ENCODE data around the gene NELL1. TPM values are rescaled to one million over a fixed set of nuclear protein-coding genes. Genes with fewer than 3 reads are reported as not detected.

The NELL1 gene
- total RNA-seq, 2 donors from 2014 or later = 0.09 to 0.11 TPM

DNA sequence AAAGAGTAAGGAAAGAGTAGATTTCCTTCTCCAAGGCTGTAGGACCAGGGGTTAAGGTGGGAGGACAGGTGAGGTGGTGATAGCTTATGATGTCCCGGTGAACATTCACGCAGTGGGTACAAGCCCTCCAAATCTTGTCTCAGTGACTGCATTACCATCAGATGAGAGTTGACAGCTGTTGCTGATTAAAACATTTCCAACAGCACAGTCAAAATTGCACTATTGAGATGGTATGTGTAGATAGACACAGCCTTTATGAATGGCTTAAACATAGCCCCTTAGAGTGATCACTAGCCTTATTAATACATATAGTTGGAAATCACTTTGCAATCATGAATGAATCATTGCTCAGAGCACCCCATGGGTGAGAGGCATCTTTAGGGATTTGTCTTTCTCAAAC is 7.3 kb downstream of the NELL1 start:
- Mint-ChIP-seq H3K27me3 (ENCODE audit: insufficient read depth) (peaks cover 41% of the 10 kb centered on the region), H3K36me3 (ENCODE audit: low read depth) (no peaks in the 10 kb centered on the region)
- TF ChIP-seq, protein P1, sequence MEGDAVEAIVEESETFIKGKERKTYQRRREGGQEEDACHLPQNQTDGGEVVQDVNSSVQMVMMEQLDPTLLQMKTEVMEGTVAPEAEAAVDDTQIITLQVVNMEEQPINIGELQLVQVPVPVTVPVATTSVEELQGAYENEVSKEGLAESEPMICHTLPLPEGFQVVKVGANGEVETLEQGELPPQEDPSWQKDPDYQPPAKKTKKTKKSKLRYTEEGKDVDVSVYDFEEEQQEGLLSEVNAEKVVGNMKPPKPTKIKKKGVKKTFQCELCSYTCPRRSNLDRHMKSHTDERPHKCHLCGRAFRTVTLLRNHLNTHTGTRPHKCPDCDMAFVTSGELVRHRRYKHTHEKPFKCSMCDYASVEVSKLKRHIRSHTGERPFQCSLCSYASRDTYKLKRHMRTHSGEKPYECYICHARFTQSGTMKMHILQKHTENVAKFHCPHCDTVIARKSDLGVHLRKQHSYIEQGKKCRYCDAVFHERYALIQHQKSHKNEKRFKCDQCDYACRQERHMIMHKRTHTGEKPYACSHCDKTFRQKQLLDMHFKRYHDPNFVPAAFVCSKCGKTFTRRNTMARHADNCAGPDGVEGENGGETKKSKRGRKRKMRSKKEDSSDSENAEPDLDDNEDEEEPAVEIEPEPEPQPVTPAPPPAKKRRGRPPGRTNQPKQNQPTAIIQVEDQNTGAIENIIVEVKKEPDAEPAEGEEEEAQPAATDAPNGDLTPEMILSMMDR (conservative IDR thresholded peaks at IDR 0.05) = no peak

DNA sequence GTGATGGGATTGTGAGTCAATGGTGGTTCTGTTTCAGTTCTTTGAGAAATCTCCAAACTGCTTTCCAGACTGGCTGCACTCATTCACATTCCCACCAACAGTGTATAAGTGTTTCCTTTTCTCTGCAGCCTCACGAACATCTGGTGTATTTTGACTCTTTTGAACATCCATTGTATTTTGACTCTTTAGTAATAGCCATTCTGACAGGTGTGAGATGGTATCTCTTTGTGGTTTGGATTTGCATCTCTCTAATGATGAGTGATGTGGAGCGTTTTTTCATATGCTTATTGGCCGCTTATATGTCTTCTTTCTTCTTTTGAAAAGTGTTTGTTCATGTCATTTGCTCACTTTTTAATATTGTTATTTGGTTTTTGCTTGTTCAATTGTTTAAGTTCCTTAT is 19.4 kb downstream of the NELL1 start:
- no peaks in the 10 kb centered on the region for H3K4me1 ChIP-seq (ENCODE audit: control insufficient read depth, insufficient read depth, low read length)
- H3K4me3 ChIP-seq (ENCODE audit: low read length) = no peak overlapping the region
- Mint-ChIP-seq H3K27ac (no peak overlapping the region), H3K36me3 (ENCODE audit: low read depth) (no peaks in the 10 kb centered on the region), H3K9me3 (peaks cover 3% of the 10 kb centered on the region), H3K4me3 (no peak overlapping the region), H3K4me1 (no peaks in the 10 kb centered on the region), H3K27me3 (ENCODE audit: insufficient read depth) (no peaks in the 10 kb centered on the region)
- 74% methylated on average over 3 of the region's 3 CpGs; no CpG with 5 or more reads in 1 of the 2 experiments for WGBS, 2 experiments (ENCODE audit: insufficient coverage in 1 of 2, insufficient read length in 1 of 2)
- no peak overlapping the region for H3K27ac ChIP-seq (ENCODE audit: low read depth, low read length)
- DNase-seq = no peak
- H3K36me3 ChIP-seq (ENCODE audit: control insufficient read depth, insufficient read depth, low read length) = no peaks in the 10 kb centered on the region
- H3K27me3 ChIP-seq (ENCODE audit: control insufficient read depth, insufficient read depth, low read length, poor library complexity, severe bottlenecking) = no peaks in the 10 kb centered on the region
- TF ChIP-seq, protein P1 (conservative IDR thresholded peaks at IDR 0.05) = no peak
- H3K9ac ChIP-seq (ENCODE audit: extremely low read depth, low read length, poor library complexity, severe bottlenecking) = no peak overlapping the region
- H3K9me3 ChIP-seq (ENCODE audit: control insufficient read depth, low read length) = no peaks in the 10 kb centered on the region

More for the DNA sequence above, 7.3 kb downstream of the NELL1 start:
- no peak overlapping the region for H3K9ac ChIP-seq (ENCODE audit: extremely low read depth, low read length, poor library complexity, severe bottlenecking)
- no peaks in the 10 kb centered on the region for H3K36me3 ChIP-seq (ENCODE audit: control insufficient read depth, insufficient read depth, low read length)
- Mint-ChIP-seq H3K4me3 (no peak overlapping the region), H3K4me1 (peaks cover 2% of the 10 kb centered on the region), H3K9me3 (no peaks in the 10 kb centered on the region), H3K27ac (no peak overlapping the region)
- DNase-seq = no peak
- H3K27ac ChIP-seq (ENCODE audit: low read depth, low read length) = no peak overlapping the region
- peaks cover 6% of the 10 kb centered on the region for H3K9me3 ChIP-seq (ENCODE audit: control insufficient read depth, low read length)
- H3K4me1 ChIP-seq (ENCODE audit: control insufficient read depth, insufficient read depth, low read length) = no peaks in the 10 kb centered on the region
- no peak overlapping the region for H3K4me3 ChIP-seq (ENCODE audit: low read length)
- peaks cover 25% of the 10 kb centered on the region for H3K27me3 ChIP-seq (ENCODE audit: control insufficient read depth, insufficient read depth, low read length, poor library complexity, severe bottlenecking)
- WGBS, 2 experiments (ENCODE audit: insufficient coverage in 1 of 2, insufficient read length in 1 of 2) = 93 to 98% methylated on average over 2 of the region's 2 CpGs

DNA sequence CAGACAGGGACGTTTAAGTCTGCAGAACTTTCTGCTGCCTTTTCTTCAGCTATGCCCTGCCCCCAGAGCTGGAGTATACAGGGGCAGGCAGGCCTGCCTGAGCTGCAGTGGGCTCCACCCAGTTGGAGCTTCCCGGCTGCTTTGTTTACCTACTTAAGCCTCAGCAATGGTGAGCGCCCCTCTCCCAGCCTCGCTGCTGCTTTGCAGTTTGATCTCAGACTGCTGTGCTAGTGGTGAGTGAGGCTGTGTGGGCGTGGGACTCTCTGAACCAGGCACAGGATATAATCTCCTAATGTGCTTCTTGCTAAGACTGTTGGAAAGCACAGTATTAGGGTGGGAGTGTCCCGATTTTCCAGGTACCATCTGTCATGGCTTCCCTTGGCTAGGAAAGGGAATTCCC is 38.5 kb downstream of the NELL1 start:
- Mint-ChIP-seq H3K36me3 (ENCODE audit: low read depth) (no peaks in the 10 kb centered on the region), H3K27me3 (ENCODE audit: insufficient read depth) (peaks cover 7% of the 10 kb centered on the region), H3K4me1 (no peaks in the 10 kb centered on the region), H3K4me3 (no peak overlapping the region), H3K9me3 (peaks cover 36% of the 10 kb centered on the region), H3K27ac (no peak overlapping the region)
- WGBS, 2 experiments (ENCODE audit: insufficient coverage in 1 of 2, insufficient read length in 1 of 2) = 72 to 80% methylated on average over 1 to 6 of the region's 6 CpGs
- Histone ChIP-seq H3K4me1 (ENCODE audit: control insufficient read depth, insufficient read depth, low read length) (no peaks in the 10 kb centered on the region), H3K9me3 (ENCODE audit: control insufficient read depth, low read length) (peaks cover 9% of the 10 kb centered on the region), H3K9ac (ENCODE audit: extremely low read depth, low read length, poor library complexity, severe bottlenecking) (no peak overlapping the region), H3K4me3 (ENCODE audit: low read length) (no peak overlapping the region), H3K27me3 (ENCODE audit: control insufficient read depth, insufficient read depth, low read length, poor library complexity, severe bottlenecking) (no peaks in the 10 kb centered on the region), H3K36me3 (ENCODE audit: control insufficient read depth, insufficient read depth, low read length) (no peaks in the 10 kb centered on the region), H3K27ac (ENCODE audit: low read depth, low read length) (no peak overlapping the region)
- TF ChIP-seq, protein P1 (conservative IDR thresholded peaks at IDR 0.05) = no peak
- DNase-seq = peak; percentile 60
